ENCODE data around the gene C16orf74.

DNA sequence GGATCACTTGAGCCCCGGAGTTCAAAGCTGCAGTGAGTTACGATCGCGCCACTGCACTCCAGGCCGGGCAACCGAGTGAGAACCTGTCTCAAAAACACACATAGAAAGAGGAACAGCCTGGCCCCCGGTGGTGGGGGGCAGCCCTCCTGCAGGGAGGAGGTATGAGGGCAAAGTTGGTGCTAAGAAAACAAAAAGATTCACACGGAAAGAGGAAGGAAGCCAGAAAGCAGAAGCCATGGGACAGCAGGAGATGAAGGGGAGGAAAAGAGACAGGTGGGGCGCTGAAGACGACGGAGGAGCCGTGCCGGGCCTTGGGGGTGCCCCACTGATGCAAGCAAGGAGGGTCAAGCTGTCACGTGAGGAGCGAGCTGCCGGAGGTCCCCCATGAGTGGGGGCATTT lies 8.2 kb upstream of the C16orf74 start:
- TF ChIP-seq OSR1 (CRISPR knock-in tag; IDR thresholded peaks at IDR 0.05) (no peak), ESRRG (CRISPR knock-in tag; IDR thresholded peaks at IDR 0.05) (no peak), PATZ1 (CRISPR knock-in tag; IDR thresholded peaks at IDR 0.05; ENCODE audit: borderline replicate concordance) (no peak)
- TF ChIP-seq, protein P1, sequence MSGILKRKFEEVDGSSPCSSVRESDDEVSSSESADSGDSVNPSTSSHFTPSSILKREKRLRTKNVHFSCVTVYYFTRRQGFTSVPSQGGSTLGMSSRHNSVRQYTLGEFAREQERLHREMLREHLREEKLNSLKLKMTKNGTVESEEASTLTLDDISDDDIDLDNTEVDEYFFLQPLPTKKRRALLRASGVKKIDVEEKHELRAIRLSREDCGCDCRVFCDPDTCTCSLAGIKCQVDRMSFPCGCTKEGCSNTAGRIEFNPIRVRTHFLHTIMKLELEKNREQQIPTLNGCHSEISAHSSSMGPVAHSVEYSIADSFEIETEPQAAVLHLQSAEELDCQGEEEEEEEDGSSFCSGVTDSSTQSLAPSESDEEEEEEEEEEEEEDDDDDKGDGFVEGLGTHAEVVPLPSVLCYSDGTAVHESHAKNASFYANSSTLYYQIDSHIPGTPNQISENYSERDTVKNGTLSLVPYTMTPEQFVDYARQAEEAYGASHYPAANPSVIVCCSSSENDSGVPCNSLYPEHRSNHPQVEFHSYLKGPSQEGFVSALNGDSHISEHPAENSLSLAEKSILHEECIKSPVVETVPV (CRISPR knock-in tag; IDR thresholded peaks at IDR 0.05): no peak
